K562 (cell line): Measurements from ENCODE around the gene ZNF200. TPM values are rescaled to one million over a fixed set of nuclear protein-coding genes. Genes with fewer than 3 reads are reported as not detected.

Experiments used
- CBFB ChIP-seq: sonication (generic); formaldehyde crosslinking; IDR thresholded peaks from 2 replicates; pipeline ENCODE4 v1.4.0; 2020; ENCODE audit warnings: mild to moderate bottlenecking, missing genetic modification reagents
- CHD1 ChIP-seq: fragments of 200-600 bp; sonication (generic); IDR thresholded peaks from one replicate; pipeline ENCODE4 v1.6.1; 2012; ENCODE audit warnings: mild to moderate bottlenecking, moderate library complexity, low read length, inconsistent platforms
- CHD2 ChIP-seq: IDR thresholded peaks from 2 replicates; pipeline ENCODE4 v1.6.1; 2011; ENCODE audit warnings: low read depth, low read length
- ETV6 ChIP-seq, 3 experiments: fragments of 150-350 bp in 1 of 3; sonication (generic) in 1 of 3; formaldehyde crosslinking in 1 of 3; IDR thresholded peaks; 2 replicates each; pipeline versions ENCODE4 v1.6.1 to v1.8.0; 2014 to 2022; ENCODE audit warnings: borderline replicate concordance in 2 of 3, low read depth in 2 of 3, antibody characterized with exemption in 1 of 3, low read length in 1 of 3, mild to moderate bottlenecking in 1 of 3, missing genetic modification reagents in 1 of 3
- FOXK1 ChIP-seq: sonication (generic); formaldehyde crosslinking; IDR thresholded peaks from 2 replicates; pipeline ENCODE4 v1.8.0; 2022; ENCODE audit warnings: missing genetic modification reagents, mild to moderate bottlenecking, borderline replicate concordance
- POLR2AphosphoS5 ChIP-seq: IDR thresholded peaks from 2 replicates; pipeline ENCODE4 v1.6.1; 2011; ENCODE audit warnings: mild to moderate bottlenecking, low read depth, low read length, moderate library complexity; ENCODE audit not compliant: control insufficient read depth, insufficient read depth
- RAD21 ChIP-seq, 2 experiments: fragments of 250-450 bp in 1 of 2; fragments of 450-650 bp in 1 of 2; sonication (Bioruptor Pico) in 1 of 2; formaldehyde crosslinking in 1 of 2; IDR thresholded peaks in 1 of 2; conservative IDR thresholded peaks in 1 of 2; 2 replicates each; pipeline versions ENCODE4 v1.4.0 to v1.8.0; 2020 to 2022; ENCODE audit warnings: mild to moderate bottlenecking in 2 of 2, moderate library complexity in 1 of 2
- RFX1 ChIP-seq: fragments of 450-650 bp; IDR thresholded peaks from 2 replicates; pipeline ENCODE4 v1.6.1; 2016; ENCODE audit warnings: mild to moderate bottlenecking, moderate library complexity
- SIRT6 ChIP-seq: IDR thresholded peaks from one replicate; pipeline ENCODE4 v1.6.1; 2012; ENCODE audit warnings: low read depth, mild to moderate bottlenecking, control low read depth, inconsistent platforms, low read length, moderate library complexity
- SNAPC5 ChIP-seq: fragments of 250-450 bp; sonication (Bioruptor Pico); IDR thresholded peaks from 2 replicates; pipeline ENCODE4 v1.8.0; 2021; ENCODE audit warnings: moderate library complexity, mild to moderate bottlenecking, inconsistent platforms
- SUPT5H ChIP-seq: fragments of 450-650 bp; IDR thresholded peaks from 2 replicates; pipeline ENCODE4 v1.6.1; 2016
- TFAP4 ChIP-seq: sonication (generic); formaldehyde crosslinking; IDR thresholded peaks from 2 replicates; pipeline ENCODE4 v1.8.0; 2022; ENCODE audit warnings: missing genetic modification reagents, mild to moderate bottlenecking, moderate library complexity, borderline replicate concordance
- YY1 ChIP-seq, 3 experiments: IDR thresholded peaks; 2 replicates each; pipeline ENCODE4 v1.6.1; 2011; ENCODE audit warnings: low read length in 2 of 3, mild to moderate bottlenecking in 2 of 3, moderate library complexity in 2 of 3, borderline replicate concordance in 1 of 3, control low read depth in 1 of 3, low read depth in 1 of 3; ENCODE audit not compliant: insufficient read depth in 3 of 3, insufficient replicate concordance in 2 of 3, control insufficient read depth in 1 of 3, insufficient read length in 1 of 3; ENCODE audit errors: extremely low read depth in 1 of 3
- ZNF263 ChIP-seq: sonication (generic); formaldehyde crosslinking; IDR thresholded peaks from 2 replicates; pipeline ENCODE4 v1.8.0; 2022; ENCODE audit warnings: mild to moderate bottlenecking, missing genetic modification reagents, borderline replicate concordance
- polyA plus RNA-seq, 8 experiments: library from polyadenylated mRNA; depleted of rRNA in 4 of 8; stranded (reverse) in 5 of 8; unstranded in 3 of 8; fragments of >200 nt; fragmentation: Nextera tagmentation in 2 of 8; fragmentation: Illumina TruSeq in 1 of 8; extraction: Ambion mirVana in 2 of 8; extraction: Trizol in 1 of 8; gene quantifications; 2 replicates each; pipeline versions ENCODE4 v1.2.1 to v1.2.3, GENCODE V29; 2011 to 2014; ENCODE audit warnings: inconsistent platforms in 1 of 8, missing spikeins in 1 of 8
- total RNA-seq, 7 experiments: library from RNA; depleted of rRNA in 6 of 7; stranded (reverse); fragments of >200 nt in 6 of 7; fragmentation: Illumina TruSeq in 2 of 7; extraction: Trizol in 2 of 7; gene quantifications; 2 replicates each; pipeline versions ENCODE4 v1.2.1 to v1.2.3, GENCODE V29; 2011 to 2021; ENCODE audit warnings: low replicate concordance in 1 of 7
- TF ChIP-seq, protein P1 (sequence below): fragments of 200-400 bp; formaldehyde crosslinking; IDR thresholded peaks from 2 replicates; pipeline ENCODE4 v1.6.1; 2017; ENCODE audit warnings: mild to moderate bottlenecking, low read depth, low read length, moderate library complexity
- TF ChIP-seq, protein P2 (sequence below), 2 experiments: fragments of 250-450 bp in 1 of 2; fragments of 450-650 bp in 1 of 2; sonication (Bioruptor Pico) in 1 of 2; IDR thresholded peaks; 2 replicates each; pipeline versions ENCODE4 v1.6.1 to v1.8.0; 2016 to 2021; ENCODE audit warnings: mild to moderate bottlenecking in 2 of 2, moderate library complexity in 2 of 2, missing compliant biosample characterization in 1 of 2, missing genetic modification characterization in 1 of 2
- TF ChIP-seq, protein P3 (sequence below): sonication (generic); formaldehyde crosslinking; IDR thresholded peaks from 2 replicates; pipeline ENCODE4 v1.8.0; 2022; ENCODE audit warnings: mild to moderate bottlenecking, low read depth, missing genetic modification reagents

ZNF200 gene
- total and polyA plus RNA-seq, 9 of the 15 experiments (the other 6 are each of a cell fraction or from before 2014, with no cell fraction given) = 4.8 to 14.5 (median 9.2) TPM

- no peak; the same call in 1 of the 2 replicates for TF ChIP-seq RFX1
- peak; percentile 69; the same call in 1 of the 2 replicates for TF ChIP-seq TFAP4 (CRISPR knock-in tag)
- TF ChIP-seq YY1 (IDR thresholded peaks at IDR 0.05; ENCODE audit: borderline replicate concordance in 1 of 3, control insufficient read depth in 1 of 3, extremely low read depth in 1 of 3, insufficient read depth in 3 of 3, insufficient read length in 1 of 3, insufficient replicate concordance in 2 of 3, low read depth in 1 of 3, low read length in 2 of 3) = no peak
- peak; percentile 99 for TF ChIP-seq FOXK1 (CRISPR knock-in tag)
- peak; percentile 82 for TF ChIP-seq SUPT5H
- peak; percentile 42 for TF ChIP-seq SIRT6
- no peak for TF ChIP-seq SNAPC5
- no peak; the same call in 1 of the 2 replicates for TF ChIP-seq ZNF263 (CRISPR knock-in tag)
- peak; percentile 74 for TF ChIP-seq CHD2
- peak; percentile 69; the same call in 1 of the 2 replicates for TF ChIP-seq CBFB
- TF ChIP-seq, protein P1, sequence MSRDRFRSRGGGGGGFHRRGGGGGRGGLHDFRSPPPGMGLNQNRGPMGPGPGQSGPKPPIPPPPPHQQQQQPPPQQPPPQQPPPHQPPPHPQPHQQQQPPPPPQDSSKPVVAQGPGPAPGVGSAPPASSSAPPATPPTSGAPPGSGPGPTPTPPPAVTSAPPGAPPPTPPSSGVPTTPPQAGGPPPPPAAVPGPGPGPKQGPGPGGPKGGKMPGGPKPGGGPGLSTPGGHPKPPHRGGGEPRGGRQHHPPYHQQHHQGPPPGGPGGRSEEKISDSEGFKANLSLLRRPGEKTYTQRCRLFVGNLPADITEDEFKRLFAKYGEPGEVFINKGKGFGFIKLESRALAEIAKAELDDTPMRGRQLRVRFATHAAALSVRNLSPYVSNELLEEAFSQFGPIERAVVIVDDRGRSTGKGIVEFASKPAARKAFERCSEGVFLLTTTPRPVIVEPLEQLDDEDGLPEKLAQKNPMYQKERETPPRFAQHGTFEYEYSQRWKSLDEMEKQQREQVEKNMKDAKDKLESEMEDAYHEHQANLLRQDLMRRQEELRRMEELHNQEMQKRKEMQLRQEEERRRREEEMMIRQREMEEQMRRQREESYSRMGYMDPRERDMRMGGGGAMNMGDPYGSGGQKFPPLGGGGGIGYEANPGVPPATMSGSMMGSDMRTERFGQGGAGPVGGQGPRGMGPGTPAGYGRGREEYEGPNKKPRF = no peak
- peak; percentile 54 to 72 for TF ChIP-seq RAD21 (CRISPR knock-in tag; conservative IDR thresholded peaks at IDR 0.05 in 1 of 2, IDR thresholded peaks at IDR 0.05 in 1 of 2)
- TF ChIP-seq ETV6 (IDR thresholded peaks at IDR 0.05; ENCODE audit: borderline replicate concordance in 1 of 2, low read depth in 2 of 2, low read length in 1 of 2) = peak; percentile 75 to 91
- peak; percentile 94; the same call in 1 of the 2 replicates for TF ChIP-seq ETV6 (CRISPR knock-in tag; IDR thresholded peaks at IDR 0.05; ENCODE audit: borderline replicate concordance)
- TF ChIP-seq, protein P2, sequence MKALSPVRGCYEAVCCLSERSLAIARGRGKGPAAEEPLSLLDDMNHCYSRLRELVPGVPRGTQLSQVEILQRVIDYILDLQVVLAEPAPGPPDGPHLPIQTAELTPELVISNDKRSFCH (CRISPR knock-in tag; IDR thresholded peaks at IDR 0.05) = no peak
- TF ChIP-seq, protein P2 (tag; IDR thresholded peaks at IDR 0.05) = no peak
- TF ChIP-seq CHD1 = peak; percentile 60
- TF ChIP-seq POLR2AphosphoS5 = peak; percentile 51
- TF ChIP-seq, protein P3, sequence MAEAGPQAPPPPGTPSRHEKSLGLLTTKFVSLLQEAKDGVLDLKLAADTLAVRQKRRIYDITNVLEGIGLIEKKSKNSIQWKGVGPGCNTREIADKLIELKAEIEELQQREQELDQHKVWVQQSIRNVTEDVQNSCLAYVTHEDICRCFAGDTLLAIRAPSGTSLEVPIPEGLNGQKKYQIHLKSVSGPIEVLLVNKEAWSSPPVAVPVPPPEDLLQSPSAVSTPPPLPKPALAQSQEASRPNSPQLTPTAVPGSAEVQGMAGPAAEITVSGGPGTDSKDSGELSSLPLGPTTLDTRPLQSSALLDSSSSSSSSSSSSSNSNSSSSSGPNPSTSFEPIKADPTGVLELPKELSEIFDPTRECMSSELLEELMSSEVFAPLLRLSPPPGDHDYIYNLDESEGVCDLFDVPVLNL (CRISPR knock-in tag) = peak; percentile 14; the same call in 1 of the 2 replicates
Measured at GRCh38 chr16:3264137-3265036, 29.4 kb upstream of the ZNF200 start (continued).
